ENCODE measurements around the gene ZNF791.

DNA sequence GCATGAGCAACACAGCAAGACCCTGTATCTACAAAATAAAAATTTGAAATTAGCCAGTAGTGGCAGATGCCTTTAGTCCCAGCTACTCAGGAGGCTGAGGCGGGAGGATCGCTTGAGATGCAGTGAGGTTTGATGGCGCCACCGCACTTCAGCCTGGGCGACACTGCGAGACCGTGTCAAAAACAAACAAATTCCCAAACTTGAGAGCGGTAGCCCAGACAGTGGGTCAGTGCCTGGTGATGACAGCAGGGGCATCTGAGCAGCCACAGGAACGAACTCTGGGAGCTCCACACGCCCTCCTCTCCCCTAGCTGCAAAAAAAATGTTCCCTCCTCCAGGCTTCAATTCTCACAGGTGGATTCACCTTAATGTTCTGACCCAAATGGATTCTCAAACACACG lies 14.2 kb upstream of the ZNF791 start:
- TF ChIP-seq, protein P1, sequence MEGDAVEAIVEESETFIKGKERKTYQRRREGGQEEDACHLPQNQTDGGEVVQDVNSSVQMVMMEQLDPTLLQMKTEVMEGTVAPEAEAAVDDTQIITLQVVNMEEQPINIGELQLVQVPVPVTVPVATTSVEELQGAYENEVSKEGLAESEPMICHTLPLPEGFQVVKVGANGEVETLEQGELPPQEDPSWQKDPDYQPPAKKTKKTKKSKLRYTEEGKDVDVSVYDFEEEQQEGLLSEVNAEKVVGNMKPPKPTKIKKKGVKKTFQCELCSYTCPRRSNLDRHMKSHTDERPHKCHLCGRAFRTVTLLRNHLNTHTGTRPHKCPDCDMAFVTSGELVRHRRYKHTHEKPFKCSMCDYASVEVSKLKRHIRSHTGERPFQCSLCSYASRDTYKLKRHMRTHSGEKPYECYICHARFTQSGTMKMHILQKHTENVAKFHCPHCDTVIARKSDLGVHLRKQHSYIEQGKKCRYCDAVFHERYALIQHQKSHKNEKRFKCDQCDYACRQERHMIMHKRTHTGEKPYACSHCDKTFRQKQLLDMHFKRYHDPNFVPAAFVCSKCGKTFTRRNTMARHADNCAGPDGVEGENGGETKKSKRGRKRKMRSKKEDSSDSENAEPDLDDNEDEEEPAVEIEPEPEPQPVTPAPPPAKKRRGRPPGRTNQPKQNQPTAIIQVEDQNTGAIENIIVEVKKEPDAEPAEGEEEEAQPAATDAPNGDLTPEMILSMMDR (IDR thresholded peaks at IDR 0.05) = no peak
- TF ChIP-seq ZNF423 (CRISPR knock-in tag; IDR thresholded peaks at IDR 0.05) = no peak

Measured in WTC11 (cell line).